Sigmoid colon (tissue), 4 donors: ENCODE results near the gene NPHP4.

Experiments used
- EP300 ChIP-seq, 4 donors: sonication (generic); formaldehyde crosslinking; IDR thresholded peaks; one replicate each; pipeline ENCODE4 v1.6.1; 2017; ENCODE audit warnings: antibody characterized with exemption in 4 of 4
- POLR2A ChIP-seq, 2 donors: fragments of 450-650 bp; IDR thresholded peaks; one replicate each; pipeline ENCODE4 v1.6.1; 2016; ENCODE audit warnings: antibody characterized with exemption in 2 of 2, mild to moderate bottlenecking in 2 of 2, moderate library complexity in 2 of 2
- POLR2AphosphoS5 ChIP-seq, 4 donors: sonication (generic); formaldehyde crosslinking; IDR thresholded peaks; one replicate each; pipeline ENCODE4 v1.6.1; 2017; ENCODE audit warnings: antibody characterized with exemption in 4 of 4
- TF ChIP-seq, protein P1 (sequence below), 4 experiments: fragments of 450-650 bp in 3 of 4; fragments of 200-600 bp in 1 of 4; IDR thresholded peaks; one replicate each; pipeline ENCODE4 v1.5.1; 2016 to 2019; ENCODE audit warnings: antibody characterized with exemption in 4 of 4, mild to moderate bottlenecking in 3 of 4, moderate library complexity in 2 of 4

DNA sequence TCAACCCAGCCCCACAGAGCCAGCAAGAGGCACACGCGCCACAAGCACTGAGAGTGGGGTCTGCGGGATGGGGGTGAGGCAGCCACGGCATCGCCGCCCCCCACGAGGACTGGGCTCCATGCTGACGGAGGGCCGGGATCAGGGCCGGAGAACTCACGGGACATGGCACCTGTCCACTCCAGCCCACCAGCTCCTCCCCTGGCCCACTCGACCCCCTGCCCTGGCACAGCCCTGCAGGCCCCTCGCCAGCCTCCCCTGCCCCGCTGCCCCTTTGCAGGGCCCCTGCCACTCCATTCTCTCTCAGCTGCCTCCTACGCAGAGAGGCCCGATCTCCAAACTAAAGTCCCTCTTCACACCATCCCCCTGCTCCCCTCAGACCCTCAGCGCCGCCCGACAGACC lies 134.0 kb downstream of the NPHP4 start:
- TF ChIP-seq, protein P1, sequence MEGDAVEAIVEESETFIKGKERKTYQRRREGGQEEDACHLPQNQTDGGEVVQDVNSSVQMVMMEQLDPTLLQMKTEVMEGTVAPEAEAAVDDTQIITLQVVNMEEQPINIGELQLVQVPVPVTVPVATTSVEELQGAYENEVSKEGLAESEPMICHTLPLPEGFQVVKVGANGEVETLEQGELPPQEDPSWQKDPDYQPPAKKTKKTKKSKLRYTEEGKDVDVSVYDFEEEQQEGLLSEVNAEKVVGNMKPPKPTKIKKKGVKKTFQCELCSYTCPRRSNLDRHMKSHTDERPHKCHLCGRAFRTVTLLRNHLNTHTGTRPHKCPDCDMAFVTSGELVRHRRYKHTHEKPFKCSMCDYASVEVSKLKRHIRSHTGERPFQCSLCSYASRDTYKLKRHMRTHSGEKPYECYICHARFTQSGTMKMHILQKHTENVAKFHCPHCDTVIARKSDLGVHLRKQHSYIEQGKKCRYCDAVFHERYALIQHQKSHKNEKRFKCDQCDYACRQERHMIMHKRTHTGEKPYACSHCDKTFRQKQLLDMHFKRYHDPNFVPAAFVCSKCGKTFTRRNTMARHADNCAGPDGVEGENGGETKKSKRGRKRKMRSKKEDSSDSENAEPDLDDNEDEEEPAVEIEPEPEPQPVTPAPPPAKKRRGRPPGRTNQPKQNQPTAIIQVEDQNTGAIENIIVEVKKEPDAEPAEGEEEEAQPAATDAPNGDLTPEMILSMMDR (IDR thresholded peaks at IDR 0.05): no peak
- TF ChIP-seq POLR2A (IDR thresholded peaks at IDR 0.05) (no peak), POLR2AphosphoS5 (IDR thresholded peaks at IDR 0.05) (no peak), EP300 (IDR thresholded peaks at IDR 0.05) (no peak)
